ENCODE results near the gene REEP1.

GRCh38 chr2:86226070-86226469 is 111.4 kb downstream of the REEP1 start:
- TF ChIP-seq, protein P1, sequence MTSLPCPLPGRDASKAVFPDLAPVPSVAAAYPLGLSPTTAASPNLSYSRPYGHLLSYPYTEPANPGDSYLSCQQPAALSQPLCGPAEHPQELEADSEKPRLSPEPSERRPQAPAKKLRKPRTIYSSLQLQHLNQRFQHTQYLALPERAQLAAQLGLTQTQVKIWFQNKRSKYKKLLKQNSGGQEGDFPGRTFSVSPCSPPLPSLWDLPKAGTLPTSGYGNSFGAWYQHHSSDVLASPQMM (CRISPR knock-in tag; IDR thresholded peaks at IDR 0.05): no peak
- no peak for TF ChIP-seq ZBTB17 (CRISPR knock-in tag; IDR thresholded peaks at IDR 0.05)
- TF ChIP-seq ZNF431 (CRISPR knock-in tag; IDR thresholded peaks at IDR 0.05): no peak
- no peak for TF ChIP-seq CBFB (CRISPR knock-in tag; IDR thresholded peaks at IDR 0.05)
- TF ChIP-seq SREBF1 (IDR thresholded peaks at IDR 0.05; ENCODE audit: borderline replicate concordance, low read depth, low read length): no peak
